HUDEP-2 (cell line): ENCODE measurements around the gene PHC1.

ENCODE experiments used
- DNase-seq, 76 experiments: peaks; one replicate each; lab custom pipeline; 2025; ENCODE audit not compliant: unreplicated experiment in 76 of 76; lab: John Stamatoyannopoulos, UW

PHC1 gene

GRCh38 chr12:8948701-8949341 lies 34.5 kb downstream of the PHC1 start:
- peak in 21 of 76 experiments; percentile 5 to 50 (median 20) for DNase-seq

GRCh38 chr12:8949342-8950220 lies 35.3 kb downstream of the PHC1 start, which contains the start of gene M6PR:
M6PR (minus strand) TSS chr12:8949645; CDS start chr12:8946404, 3,241 bp downstream.
- DNase-seq = peak; percentile 59 to 99 (median 96)

GRCh38 chr12:8950221-8950527 lies 35.9 kb downstream of the PHC1 start:
- peak in 6 of 76 experiments; percentile 45 to 86 (median 58) for DNase-seq

DNA sequence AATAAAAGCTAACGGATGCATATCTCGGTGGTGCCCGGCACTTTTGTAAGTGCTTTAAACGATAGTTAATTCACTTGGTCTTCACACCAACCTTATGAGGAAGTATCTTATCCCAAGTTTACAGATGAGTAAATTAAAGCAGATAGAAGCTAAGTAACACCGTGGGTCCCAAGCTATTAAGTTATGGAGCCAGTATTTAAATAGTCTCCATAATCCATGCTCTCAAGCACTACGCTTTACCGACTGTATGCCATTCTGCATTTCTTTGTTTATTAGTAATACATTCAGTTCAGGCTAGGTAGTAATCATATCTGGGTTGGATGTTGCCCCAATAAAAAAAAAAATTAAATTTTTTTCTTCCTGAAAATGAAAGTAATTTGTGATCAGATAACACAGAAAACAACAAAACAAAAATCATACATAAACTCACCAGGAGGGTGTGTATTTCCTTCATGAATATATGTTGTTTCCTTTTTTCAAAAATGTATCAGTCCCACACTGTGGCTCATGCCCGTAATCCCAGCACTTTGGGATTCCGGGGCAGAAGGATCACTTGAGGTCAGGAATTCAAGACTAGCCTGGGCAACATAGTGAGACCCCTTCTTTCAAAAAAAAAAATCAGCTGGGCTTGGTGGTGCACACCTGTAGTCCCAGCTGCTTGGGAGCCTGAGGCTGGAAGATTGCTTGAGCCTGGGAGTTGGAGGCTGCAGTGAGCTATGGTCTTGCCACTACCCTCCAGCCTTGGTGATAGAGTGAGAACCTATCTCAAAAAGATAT lies 36.6 kb downstream of the PHC1 start:
- peak in 2 of 76 experiments; percentile 16 to 34 for DNase-seq

- DNase-seq = no peak
These were observed 37.4 kb downstream of the PHC1 start for GRCh38 chr12:8951744-8952143.

GRCh38 chr12:8953773-8954402 lies 39.6 kb downstream of the PHC1 start:
- DNase-seq = no peak

- DNase-seq = no peak
These were observed 41.8 kb downstream of the PHC1 start for GRCh38 chr12:8956073-8956472.

- peak in 2 of 76 experiments; percentile 2 to 4 for DNase-seq
These were observed 42.5 kb downstream of the PHC1 start for GRCh38 chr12:8956772-8957171.

DNA sequence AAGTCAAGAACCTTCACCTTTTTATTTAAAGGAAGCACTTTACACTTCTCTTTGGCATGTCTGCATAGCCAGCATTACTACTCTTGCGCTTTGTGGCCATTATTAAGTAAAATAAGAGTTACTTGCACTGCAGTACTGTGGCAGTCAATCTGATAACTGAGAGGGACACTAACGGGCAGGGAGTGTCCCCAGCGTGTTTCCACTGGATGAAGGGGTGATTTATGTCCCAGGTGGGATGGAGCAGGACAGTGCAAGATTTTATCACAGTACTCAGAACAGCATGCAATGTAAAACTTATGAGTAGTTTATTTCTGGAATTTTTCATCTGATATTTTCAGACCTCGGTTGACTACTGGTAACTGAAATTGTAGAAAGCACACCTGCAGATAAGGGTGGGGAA lies 43.3 kb downstream of the PHC1 start:
- no peak for DNase-seq

- DNase-seq = no peak
These were observed 43.8 kb downstream of the PHC1 start for GRCh38 chr12:8958066-8958465.

DNA sequence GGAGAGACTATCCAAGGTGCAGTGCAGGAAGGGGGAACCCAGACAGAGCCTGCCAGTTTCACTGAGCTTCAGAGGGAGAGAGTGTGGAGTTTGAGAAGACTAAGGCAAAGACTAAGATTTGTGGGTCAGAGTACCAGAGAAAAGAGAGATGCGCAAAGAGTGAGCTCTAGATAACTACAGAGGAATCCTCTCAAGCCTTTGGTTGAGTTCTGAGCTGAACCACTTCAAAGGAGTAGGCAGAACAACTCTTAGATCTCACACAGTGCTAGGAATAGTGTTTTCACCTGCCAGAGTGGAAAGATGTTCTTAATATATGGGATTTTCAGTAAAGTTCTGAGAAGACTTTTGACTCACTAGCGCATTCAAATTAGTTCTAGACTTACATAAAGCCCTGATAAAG lies 45.9 kb downstream of the PHC1 start:
- DNase-seq = no peak

- no peak for DNase-seq
These were observed 54.5 kb downstream of the PHC1 start for GRCh38 chr12:8968761-8969160.

DNA sequence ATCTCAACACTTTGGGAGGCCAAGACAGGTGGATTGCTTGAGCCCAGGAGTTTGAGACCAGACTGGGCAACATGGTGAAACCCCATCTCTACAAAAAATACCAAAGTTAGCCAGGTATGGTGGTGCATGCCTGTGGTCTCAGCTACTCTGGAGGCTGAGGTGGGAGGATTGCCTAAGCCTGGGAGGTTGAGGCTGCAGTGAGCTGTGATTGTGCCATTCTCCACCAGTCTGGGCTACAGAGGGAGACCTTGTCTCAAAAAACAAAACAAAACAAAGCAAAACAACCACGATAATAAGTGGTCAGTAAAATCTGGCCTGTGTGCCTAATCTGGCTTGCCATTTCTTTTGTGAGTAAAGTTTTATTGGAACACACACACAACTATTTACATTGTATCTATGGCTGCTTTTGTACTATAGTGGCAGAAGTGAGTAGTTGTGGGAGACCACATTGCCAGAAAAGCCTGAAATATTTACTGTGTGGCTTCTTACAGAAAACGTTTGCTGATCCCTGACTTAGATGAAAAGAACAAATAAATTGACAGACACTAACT lies 55.6 kb downstream of the PHC1 start:
- no peak for DNase-seq

DNA sequence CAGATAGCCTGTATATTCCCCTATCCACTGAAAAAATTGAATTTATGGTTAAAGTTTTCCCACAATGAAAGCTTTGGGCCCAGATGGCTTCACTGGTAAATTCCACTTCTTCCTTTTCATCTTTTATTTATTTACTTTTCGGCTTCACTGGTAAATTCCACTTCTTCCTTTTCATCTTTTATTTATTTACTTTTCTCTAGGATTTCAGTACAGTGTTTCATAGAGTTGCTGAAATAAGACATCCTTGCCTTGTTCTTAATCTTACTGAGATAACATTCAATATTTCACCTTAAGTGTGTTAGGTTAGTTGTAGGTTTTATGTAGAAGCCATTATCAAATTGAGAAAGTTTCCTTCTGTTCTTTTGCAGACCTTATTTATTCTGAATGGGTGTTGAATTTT lies 56.1 kb downstream of the PHC1 start:
- no peak for DNase-seq

DNA sequence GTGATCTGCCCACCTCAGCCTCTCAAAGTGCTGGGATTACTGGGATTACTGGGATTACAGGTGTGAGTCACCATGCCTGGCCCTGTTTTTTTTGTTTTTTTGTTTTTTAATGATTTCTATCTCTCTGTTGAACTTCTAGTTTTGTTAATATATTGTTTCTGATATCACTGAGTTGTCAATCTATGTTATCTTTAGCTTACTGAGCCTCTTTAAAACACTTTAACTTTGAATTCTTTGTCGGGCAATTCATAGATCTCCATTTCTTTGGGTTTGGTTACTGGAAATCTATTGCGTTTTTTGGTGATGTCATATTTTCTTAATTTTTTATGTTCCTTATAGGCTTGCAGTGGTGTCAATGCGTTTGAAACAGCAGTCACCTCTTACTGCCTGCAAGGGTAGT lies 65.8 kb downstream of the PHC1 start:
- no peak for DNase-seq

DNA sequence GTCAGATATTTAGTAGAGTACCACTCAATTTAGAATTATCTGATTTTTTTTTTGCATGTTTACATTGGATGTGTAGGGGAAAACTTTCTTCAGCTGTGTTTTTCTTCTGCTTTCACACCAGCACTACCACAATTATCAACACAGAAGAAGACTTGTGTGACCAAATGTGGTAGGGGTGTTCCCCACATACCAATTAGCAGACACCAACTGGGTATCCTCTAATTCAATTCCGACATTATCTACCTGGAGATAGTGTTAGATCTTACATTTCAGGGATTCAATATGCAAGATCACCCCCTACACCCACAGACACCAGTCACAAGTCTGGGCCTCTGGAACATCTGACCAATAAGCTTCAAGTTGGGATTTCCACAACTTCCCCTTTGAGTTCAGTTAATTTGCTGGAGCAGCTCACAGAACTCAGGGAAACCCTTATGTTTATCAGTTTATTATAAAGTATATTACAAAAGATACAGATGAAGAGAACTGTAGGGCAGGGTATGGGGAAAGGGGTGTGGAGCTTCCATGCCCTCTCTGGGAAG lies 71.0 kb downstream of the PHC1 start:
- DNase-seq = no peak

- DNase-seq = no peak
These were observed 72.9 kb downstream of the PHC1 start for GRCh38 chr12:8987163-8987562.

DNA sequence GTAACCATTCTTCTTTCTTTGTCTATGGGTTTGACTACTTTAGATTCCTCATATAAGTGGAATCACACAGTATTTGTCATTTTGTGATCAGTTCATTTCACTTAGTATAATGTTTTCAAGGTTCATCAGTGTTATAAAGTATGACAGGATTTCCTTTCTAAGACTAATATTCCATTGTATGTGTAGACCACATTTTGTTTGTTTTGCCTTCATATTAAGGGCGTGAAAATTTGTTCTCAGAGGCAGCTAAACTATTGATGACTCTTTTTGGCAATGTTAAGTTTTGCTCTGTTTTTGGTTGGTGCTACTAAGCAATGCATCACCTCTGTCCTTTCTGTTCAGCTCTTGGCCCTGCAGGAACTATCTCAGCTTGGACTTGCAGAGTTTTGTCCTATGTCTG lies 73.4 kb downstream of the PHC1 start:
- no peak for DNase-seq

DNA sequence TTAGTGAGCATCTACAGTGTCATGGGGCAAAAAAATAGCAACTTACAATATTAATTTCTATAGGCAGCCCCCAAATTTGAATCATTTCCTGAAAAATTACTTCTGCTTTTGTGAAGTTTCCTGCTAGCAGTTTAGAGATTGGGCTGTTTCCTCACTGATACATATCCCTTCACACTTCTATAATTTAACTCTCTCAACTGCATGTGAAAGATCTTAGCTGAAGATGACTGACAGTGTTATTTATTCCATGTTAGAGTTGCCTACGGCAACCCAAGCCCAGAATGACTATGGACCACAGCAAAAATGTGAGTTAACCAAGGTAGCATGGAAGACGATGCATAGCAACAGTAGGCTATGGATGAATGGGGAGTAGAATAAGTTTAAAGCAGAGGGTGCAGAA lies 75.1 kb downstream of the PHC1 start, which contains the start of gene KLRG1:
TSS of gene KLRG1 (plus strand) at position 134 of the 400 bp plus-strand sequence. CDS start at position 224, 90 bp downstream.
- no peak for DNase-seq
